Stomach (tissue), 9 donors: Measurements from ENCODE around the gene EPC1. TPM values are rescaled to one million over a fixed set of nuclear protein-coding genes. Genes with fewer than 3 reads are reported as not detected.

ENCODE experiments used
- DNase-seq, 2 donors: peaks; one replicate each; pipeline versions ENCODE4 v3.0.0 to v3.0.0-alpha.2; 2013 to 2019
- H3K27ac ChIP-seq, 5 donors: fragments of 200-600 bp in 4 of 5; sonication (generic) in 4 of 5; one replicate each; pipeline ENCODE4 v1.5.1; 2013 to 2019; ENCODE audit warnings: mild to moderate bottlenecking in 1 of 5, moderate library complexity in 1 of 5
- H3K27me3 ChIP-seq, 3 donors: fragments of 200-600 bp; sonication (generic); one replicate each; pipeline ENCODE4 v1.5.1; 2017 to 2019; ENCODE audit warnings: mixed run types in 1 of 3
- H3K36me3 ChIP-seq, 4 donors: fragments of 200-600 bp; sonication (generic); 1 replicate in 3 of 4; 2 replicates in 1 of 4; pipeline ENCODE4 v1.5.1; 2016 to 2019
- H3K4me1 ChIP-seq, 4 donors: fragments of 200-600 bp; sonication (generic); one replicate each; pipeline ENCODE4 v1.5.1; 2016 to 2019
- H3K4me3 ChIP-seq, 4 donors: fragments of 200-600 bp; sonication (generic) in 3 of 4; one replicate each; pipeline ENCODE4 v1.5.1; 2016 to 2019; ENCODE audit warnings: mild to moderate bottlenecking in 1 of 4
- H3K9me3 ChIP-seq, 4 donors: fragments of 200-600 bp; sonication (generic); one replicate each; pipeline ENCODE4 v1.5.1; 2016 to 2019
- EP300 ChIP-seq: sonication (generic); formaldehyde crosslinking; IDR thresholded peaks from one replicate; pipeline ENCODE4 v1.6.1; 2017; ENCODE audit warnings: antibody characterized with exemption
- POLR2A ChIP-seq, 4 donors: fragments of 450-650 bp; IDR thresholded peaks; one replicate each; pipeline ENCODE4 v1.6.1; 2016; ENCODE audit warnings: antibody characterized with exemption in 4 of 4, control low read depth in 2 of 4, mild to moderate bottlenecking in 1 of 4, moderate library complexity in 1 of 4
- POLR2AphosphoS5 ChIP-seq, 3 donors: sonication (generic); formaldehyde crosslinking; IDR thresholded peaks; one replicate each; pipeline ENCODE4 v1.6.1; 2016; ENCODE audit warnings: antibody characterized with exemption in 3 of 3
- WGBS, 5 donors: extraction: QIAGEN DNeasy Blood & Tissue Kit in 3 of 5; methylation state at CpG; one replicate each; pipeline versions ENCODE4 v1.1.5 to v1.1.7; 2013 to 2018; 5-methylcytosine and 5-hydroxymethylcytosine counted together
- intact Hi-C: fragments of 100-400 bp; cut with DNase I; formaldehyde crosslinking; loops from one replicate; pipeline ENCODE4 v1.15.1; 2023; ENCODE audit warnings: low total_unique reads
- polyA plus RNA-seq, 3 donors: library from polyadenylated mRNA; stranded (reverse); fragments of 200-250 nt; gene quantifications; one replicate each; pipeline ENCODE4 v1.2.3, GENCODE V29; 2013
- total RNA-seq, 5 donors: library from RNA; depleted of rRNA; stranded (reverse); fragments of >200 nt; gene quantifications; one replicate each; pipeline versions ENCODE4 v1.1.0 to v1.2.3, GENCODE V29; 2014 to 2016
- TF ChIP-seq, protein P1 (sequence below), 7 experiments: fragments of 450-650 bp in 4 of 7; fragments of 200-600 bp in 3 of 7; sonication (generic) in 3 of 7; IDR thresholded peaks; one replicate each; pipeline ENCODE4 v1.5.1; 2016 to 2019; ENCODE audit warnings: antibody characterized with exemption in 7 of 7, control low read depth in 2 of 7, mild to moderate bottlenecking in 1 of 7
- donor health status: healthy with polysubstance abuse.
- donor health status: Bipolar disorder and iron deficiency.
- donor health status: healthy.

Gene EPC1
- total and polyA plus RNA-seq, 8 donors, result 9.2 to 182 (median 32.5) TPM

DNA sequence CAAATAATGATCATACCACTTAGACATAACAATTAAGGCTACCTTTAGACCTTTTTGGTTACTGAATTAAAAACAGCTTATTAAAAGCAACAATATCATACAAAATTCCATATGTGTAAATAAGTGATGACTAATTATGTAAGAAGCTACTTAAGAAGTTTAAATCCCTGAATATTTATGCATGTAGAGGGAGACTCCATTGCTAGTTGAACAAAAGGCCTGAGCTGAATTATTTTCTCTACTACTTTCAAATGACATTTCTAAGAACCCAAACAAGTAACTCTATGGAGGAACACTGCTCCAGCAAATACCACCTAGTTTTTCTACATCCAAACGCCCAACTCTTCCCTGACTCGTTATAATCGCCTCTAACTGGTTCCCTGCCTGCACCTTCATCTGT lies 31.5 kb downstream of the EPC1 start:
- Histone ChIP-seq H3K27ac (peak overlapping the region in 1 of 5 donors; percentile 11), H3K4me1 (peaks cover 20 to 92% (median 68%) of the 10 kb centered on the region in 4 donors), H3K27me3 (no peaks in the 10 kb centered on the region), H3K9me3 (no peaks in the 10 kb centered on the region), H3K36me3 (no peaks in the 10 kb centered on the region), H3K4me3 (no peak overlapping the region)
- intact Hi-C loops, result no loop called here
- TF ChIP-seq EP300, result no peak
- no peak for TF ChIP-seq POLR2AphosphoS5 (IDR thresholded peaks at IDR 0.05)
- TF ChIP-seq, protein P1, sequence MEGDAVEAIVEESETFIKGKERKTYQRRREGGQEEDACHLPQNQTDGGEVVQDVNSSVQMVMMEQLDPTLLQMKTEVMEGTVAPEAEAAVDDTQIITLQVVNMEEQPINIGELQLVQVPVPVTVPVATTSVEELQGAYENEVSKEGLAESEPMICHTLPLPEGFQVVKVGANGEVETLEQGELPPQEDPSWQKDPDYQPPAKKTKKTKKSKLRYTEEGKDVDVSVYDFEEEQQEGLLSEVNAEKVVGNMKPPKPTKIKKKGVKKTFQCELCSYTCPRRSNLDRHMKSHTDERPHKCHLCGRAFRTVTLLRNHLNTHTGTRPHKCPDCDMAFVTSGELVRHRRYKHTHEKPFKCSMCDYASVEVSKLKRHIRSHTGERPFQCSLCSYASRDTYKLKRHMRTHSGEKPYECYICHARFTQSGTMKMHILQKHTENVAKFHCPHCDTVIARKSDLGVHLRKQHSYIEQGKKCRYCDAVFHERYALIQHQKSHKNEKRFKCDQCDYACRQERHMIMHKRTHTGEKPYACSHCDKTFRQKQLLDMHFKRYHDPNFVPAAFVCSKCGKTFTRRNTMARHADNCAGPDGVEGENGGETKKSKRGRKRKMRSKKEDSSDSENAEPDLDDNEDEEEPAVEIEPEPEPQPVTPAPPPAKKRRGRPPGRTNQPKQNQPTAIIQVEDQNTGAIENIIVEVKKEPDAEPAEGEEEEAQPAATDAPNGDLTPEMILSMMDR (IDR thresholded peaks at IDR 0.05), result no peak
- TF ChIP-seq POLR2A (IDR thresholded peaks at IDR 0.05), result no peak
- 61 to 76% (median 71%) methylated on average over 3 of the region's 3 CpGs for WGBS, 5 donors
- DNase-seq, result no peak

DNA sequence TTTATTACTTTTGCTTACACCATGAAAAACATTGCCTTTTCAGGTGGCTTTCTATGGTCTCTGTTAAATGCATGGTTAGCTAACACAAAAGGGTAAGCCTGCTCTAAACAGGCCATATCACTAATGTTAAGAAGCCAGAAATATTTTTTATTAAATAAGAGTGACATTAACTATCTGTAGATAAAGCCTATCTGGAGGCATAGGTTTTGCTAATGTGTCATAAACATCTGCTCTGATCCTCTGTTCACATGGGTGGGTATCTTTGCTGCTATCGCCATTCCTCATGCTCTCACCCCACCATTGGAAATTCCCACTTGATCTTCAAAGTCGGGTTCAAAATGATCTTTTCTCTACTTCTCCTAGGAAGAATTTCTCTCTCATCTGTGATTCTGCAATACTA lies 32.4 kb downstream of the EPC1 start:
- H3K27me3 ChIP-seq, result no peaks in the 10 kb centered on the region
- H3K36me3 ChIP-seq, result no peaks in the 10 kb centered on the region
- peaks cover 16 to 92% (median 64%) of the 10 kb centered on the region in 4 donors for H3K4me1 ChIP-seq
- H3K27ac ChIP-seq, result no peak overlapping the region
- H3K9me3 ChIP-seq, result no peaks in the 10 kb centered on the region
- DNase-seq, result no peak
- 85 to 92% (median 89%) methylated on average over 2 of the region's 2 CpGs for WGBS, 5 donors
- H3K4me3 ChIP-seq, result no peak overlapping the region
- TF ChIP-seq EP300, result no peak
- TF ChIP-seq POLR2A (IDR thresholded peaks at IDR 0.05), result no peak
- TF ChIP-seq, protein P1 (IDR thresholded peaks at IDR 0.05), result no peak
- no peak for TF ChIP-seq POLR2AphosphoS5 (IDR thresholded peaks at IDR 0.05)
- intact Hi-C loops, result no loop called here

DNA sequence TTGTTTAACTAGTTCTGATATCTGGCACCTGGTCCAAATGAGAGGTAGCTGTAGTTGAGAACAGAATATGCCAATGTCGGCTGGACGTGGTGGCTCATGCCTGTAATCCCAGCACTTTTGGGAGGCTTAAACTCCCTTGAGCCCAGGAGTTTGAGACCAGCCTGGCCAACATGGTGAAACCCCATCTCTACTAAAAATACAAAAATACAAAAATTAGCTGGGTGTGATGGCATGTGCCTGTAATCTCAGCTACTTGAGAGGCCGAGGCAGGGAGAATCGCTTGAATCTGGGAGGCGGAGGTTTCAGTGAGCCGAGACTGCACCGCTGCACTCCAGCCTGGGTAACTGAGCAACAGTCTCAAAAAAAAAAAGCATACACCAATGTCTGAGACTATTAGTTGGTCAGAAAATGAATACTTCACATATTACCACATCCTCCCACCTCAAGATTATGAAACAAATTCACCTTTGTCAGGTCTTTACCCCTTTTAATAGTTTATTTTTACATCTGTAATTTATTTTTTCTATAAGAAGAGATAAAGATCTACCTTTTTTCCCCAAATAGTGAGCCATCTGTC lies 38.8 kb downstream of the EPC1 start:
- WGBS, 5 donors, result 84 to 94% (median 93%) methylated on average over 7 of the region's 7 CpGs
- Histone ChIP-seq H3K27ac (peak overlapping the region in 3 of 5 donors; percentile 4 to 16 (median 11)), H3K4me3 (no peak overlapping the region), H3K4me1 (peaks cover 6 to 83% (median 36%) of the 10 kb centered on the region in 4 donors), H3K27me3 (no peaks in the 10 kb centered on the region), H3K36me3 (peaks cover 5 to 27% (median 25%) of the 10 kb centered on the region in 4 donors), H3K9me3 (no peaks in the 10 kb centered on the region)
- intact Hi-C loops, result no loop called here
- no peak for DNase-seq
- TF ChIP-seq POLR2AphosphoS5 (IDR thresholded peaks at IDR 0.05), result no peak
- TF ChIP-seq EP300, result no peak
- TF ChIP-seq, protein P1 (IDR thresholded peaks at IDR 0.05), result no peak
- no peak for TF ChIP-seq POLR2A (IDR thresholded peaks at IDR 0.05)

DNA sequence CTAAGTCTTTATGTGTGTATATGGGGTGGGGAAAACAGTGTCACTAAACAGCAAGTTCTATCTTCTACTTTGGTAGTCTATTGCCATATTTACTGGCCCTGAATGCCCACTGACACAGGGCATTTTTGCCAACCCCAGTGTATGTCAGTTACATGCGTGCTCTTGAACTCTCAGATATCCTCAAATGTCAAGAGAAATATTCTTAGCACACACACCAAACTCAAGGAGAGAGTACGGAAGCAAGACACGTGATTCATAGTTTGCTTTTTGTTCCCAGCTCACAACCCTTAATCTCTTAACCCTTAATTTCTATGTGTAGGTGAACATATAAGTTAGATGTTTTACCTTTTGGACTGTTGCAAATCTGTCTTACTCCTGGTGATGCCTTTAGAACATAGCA lies 39.3 kb downstream of the EPC1 start:
- peak overlapping the region in 1 of 5 donors; percentile 4 for H3K27ac ChIP-seq
- 32 to 52% (median 35%) methylated on average over 3 of the region's 3 CpGs for WGBS, 5 donors

More for the DNA sequence above, 39.3 kb downstream of the EPC1 start:
- no peak for DNase-seq
- Histone ChIP-seq H3K4me3 (no peak overlapping the region), H3K4me1 (peaks cover 4 to 83% (median 32%) of the 10 kb centered on the region in 4 donors), H3K36me3 (peaks cover 5 to 32% (median 30%) of the 10 kb centered on the region in 4 donors), H3K9me3 (no peaks in the 10 kb centered on the region), H3K27me3 (no peaks in the 10 kb centered on the region)
- intact Hi-C loops, result no loop called here
- TF ChIP-seq POLR2A (IDR thresholded peaks at IDR 0.05) (no peak), EP300 (no peak), POLR2AphosphoS5 (IDR thresholded peaks at IDR 0.05) (no peak)
- TF ChIP-seq, protein P1 (IDR thresholded peaks at IDR 0.05), result no peak
